ENCODE measurements around the gene FRMD4A.
A peak's percentile ranks its signal among the peaks of the same experiment; 100 is the strongest.

FRMD4A gene

GRCh38 chr10:14350006-14350405 is 19.3 kb upstream of the FRMD4A start:
- no peak for DNase-seq
- in situ Hi-C loops (cut with HindIII; ENCODE audit: low pct_ligation_motif_present, low pct_unique_long_range_greater_than_20kb, low sequenced_read_pairs) = no loop called here

- DNase-seq = no peak
- in situ Hi-C loops (cut with HindIII; ENCODE audit: low pct_ligation_motif_present, low pct_unique_long_range_greater_than_20kb, low sequenced_read_pairs) = no loop called here
These were observed 18.4 kb upstream of the FRMD4A start for GRCh38 chr10:14349081-14349480.

- in situ Hi-C loops (cut with HindIII; ENCODE audit: low pct_ligation_motif_present, low pct_unique_long_range_greater_than_20kb, low sequenced_read_pairs) = no loop called here
- DNase-seq = no peak
These were observed 14.5 kb upstream of the FRMD4A start for GRCh38 chr10:14345262-14345661.

GRCh38 chr10:14340051-14340744 is 9.5 kb upstream of the FRMD4A start:
- in situ Hi-C loops (cut with HindIII; ENCODE audit: low pct_ligation_motif_present, low pct_unique_long_range_greater_than_20kb, low sequenced_read_pairs) = no loop called here
- DNase-seq = no peak

- in situ Hi-C loops (cut with HindIII; ENCODE audit: low pct_ligation_motif_present, low pct_unique_long_range_greater_than_20kb, low sequenced_read_pairs) = no loop called here
These were observed 6.0 kb upstream of the FRMD4A start for GRCh38 chr10:14336736-14337135.

GRCh38 chr10:14334771-14335170 is 4.0 kb upstream of the FRMD4A start:
- no peak for DNase-seq
- in situ Hi-C loops (cut with HindIII; ENCODE audit: low pct_ligation_motif_present, low pct_unique_long_range_greater_than_20kb, low sequenced_read_pairs) = no loop called here

More at GRCh38 chr10:14336736-14337135, 6.0 kb upstream of the FRMD4A start:
- no peak for DNase-seq

- in situ Hi-C loops (cut with HindIII; ENCODE audit: low pct_ligation_motif_present, low pct_unique_long_range_greater_than_20kb, low sequenced_read_pairs) = no loop called here
- no peak for DNase-seq
These were observed 2.9 kb upstream of the FRMD4A start for GRCh38 chr10:14333606-14334005.

- in situ Hi-C loops (cut with HindIII; ENCODE audit: low pct_ligation_motif_present, low pct_unique_long_range_greater_than_20kb, low sequenced_read_pairs) = no loop called here
- no peak for DNase-seq
These were observed 2.2 kb upstream of the FRMD4A start for GRCh38 chr10:14332903-14333302.

- no peak for DNase-seq
These were observed 964 bp downstream of the FRMD4A start for GRCh38 chr10:14329746-14330173.

GRCh38 chr10:14328881-14329672 is 1.6 kb downstream of the FRMD4A start:
- no peak for DNase-seq
- in situ Hi-C loops (cut with HindIII; ENCODE audit: low pct_ligation_motif_present, low pct_unique_long_range_greater_than_20kb, low sequenced_read_pairs) = no loop called here

More at GRCh38 chr10:14329746-14330173, 964 bp downstream of the FRMD4A start:
- in situ Hi-C loops (cut with HindIII; ENCODE audit: low pct_ligation_motif_present, low pct_unique_long_range_greater_than_20kb, low sequenced_read_pairs) = no loop called here

- in situ Hi-C loops (cut with HindIII; ENCODE audit: low pct_ligation_motif_present, low pct_unique_long_range_greater_than_20kb, low sequenced_read_pairs) = no loop called here
- DNase-seq = no peak
These were observed 3.2 kb downstream of the FRMD4A start for GRCh38 chr10:14327527-14327926.

GRCh38 chr10:14326581-14326980 is 4.1 kb downstream of the FRMD4A start:
- DNase-seq = no peak
- in situ Hi-C loops (cut with HindIII; ENCODE audit: low pct_ligation_motif_present, low pct_unique_long_range_greater_than_20kb, low sequenced_read_pairs) = no loop called here

- in situ Hi-C loops (cut with HindIII; ENCODE audit: low pct_ligation_motif_present, low pct_unique_long_range_greater_than_20kb, low sequenced_read_pairs) = no loop called here
- peak; percentile 24 for DNase-seq
These were observed 5.3 kb downstream of the FRMD4A start for GRCh38 chr10:14325325-14325955.

- in situ Hi-C loops (cut with HindIII; ENCODE audit: low pct_ligation_motif_present, low pct_unique_long_range_greater_than_20kb, low sequenced_read_pairs) = no loop called here
These were observed 8.1 kb downstream of the FRMD4A start for GRCh38 chr10:14322526-14323188.

GRCh38 chr10:14318007-14318406 is 12.7 kb downstream of the FRMD4A start:
- in situ Hi-C loops (cut with HindIII; ENCODE audit: low pct_ligation_motif_present, low pct_unique_long_range_greater_than_20kb, low sequenced_read_pairs) = no loop called here
- no peak for DNase-seq

More at GRCh38 chr10:14322526-14323188, 8.1 kb downstream of the FRMD4A start:
- DNase-seq = no peak

GRCh38 chr10:14312014-14312413 is 18.7 kb downstream of the FRMD4A start:
- no peak for DNase-seq
- in situ Hi-C loops (cut with HindIII; ENCODE audit: low pct_ligation_motif_present, low pct_unique_long_range_greater_than_20kb, low sequenced_read_pairs) = no loop called here

- DNase-seq = no peak
- in situ Hi-C loops (cut with HindIII; ENCODE audit: low pct_ligation_motif_present, low pct_unique_long_range_greater_than_20kb, low sequenced_read_pairs) = no loop called here
These were observed 19.3 kb downstream of the FRMD4A start for GRCh38 chr10:14311206-14311957.

GRCh38 chr10:14309593-14309992 is 21.1 kb downstream of the FRMD4A start:
- DNase-seq = no peak
- in situ Hi-C loops (cut with HindIII; ENCODE audit: low pct_ligation_motif_present, low pct_unique_long_range_greater_than_20kb, low sequenced_read_pairs) = no loop called here

Data from ACHN (cell line).